ENCODE data around the gene GID4. TPM values are rescaled to one million over a fixed set of nuclear protein-coding genes. Genes with fewer than 3 reads are reported as not detected.

GID4 gene
- total and polyA plus RNA-seq, 2 of the 4 experiments (the other 2 are of a cell fraction): 3.9 to 5.6 TPM

DNA sequence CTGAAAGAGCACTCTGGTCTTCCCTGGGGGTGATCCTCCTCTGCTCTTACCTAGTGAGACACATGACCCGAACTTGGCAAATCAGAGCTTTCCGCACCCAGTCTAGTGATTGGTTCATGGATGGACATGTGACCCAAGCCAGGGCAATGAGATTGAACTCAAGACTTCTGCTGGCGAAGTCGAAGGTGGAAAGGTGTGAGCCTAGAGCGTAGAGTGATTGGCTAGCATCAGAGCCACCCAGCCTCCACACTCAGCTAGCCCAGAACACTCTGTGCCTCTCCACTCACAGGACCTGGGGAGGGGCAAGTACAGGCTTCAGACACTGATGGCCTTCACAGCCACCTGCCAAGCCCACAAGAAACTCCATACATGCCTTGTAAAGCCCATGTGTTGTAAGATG lies 17.8 kb upstream of the GID4 start:
- H3K79me1 ChIP-seq (ENCODE audit: low read depth in 1 of 2, low read length in 2 of 2): peaks cover 0 to 16% of the 10 kb centered on the region in 2 experiments; a peak in 1 of 4 replicates
- no peak overlapping the region for H2BK5ac ChIP-seq (ENCODE audit: low read depth, low read length, poor library complexity, severe bottlenecking)
- no peak overlapping the region for H4K8ac ChIP-seq (ENCODE audit: low read depth in 2 of 2, low read length in 2 of 2)
- POLR2A ChIA-PET (ENCODE audit: unreplicated experiment): no interaction called here
- no peak overlapping the region for H2BK20ac ChIP-seq (ENCODE audit: low read depth, low read length)
- intact Hi-C loops (cut with micrococcal nuclease) (no loop called here), dilution Hi-C loops (cut with HindIII; ENCODE audit: low sequenced_read_pairs, unreplicated experiment) (no loop called here), in situ Hi-C loops (cut with MboI; ENCODE audit: low sequenced_read_pairs) (no loop called here)
- H3K27ac ChIP-seq (ENCODE audit: insufficient read depth, low read length): no peak overlapping the region
- 92% methylated on average over 2 of the region's 5 CpGs; no CpG with 5 or more reads in 1 of the 2 experiments for WGBS, 2 experiments (ENCODE audit: extremely low coverage in 2 of 2, insufficient read length in 1 of 2)
- H2AK5ac ChIP-seq (ENCODE audit: low read depth, low read length): no peak overlapping the region
- H3K9me3 ChIP-seq (ENCODE audit: control insufficient read depth, insufficient read depth, low read length): no peaks in the 10 kb centered on the region
- DNase-seq (no peak), ATAC-seq (ENCODE audit: low read depth) (no peak)
- H3K36me3 ChIP-seq (ENCODE audit: control insufficient read depth, insufficient read depth, low read length): peaks cover 10% of the 10 kb centered on the region
- no peak for TF ChIP-seq SMC3 (IDR thresholded peaks at IDR 0.05; ENCODE audit: low read depth, low read length)
- TF ChIP-seq RCOR1 (IDR thresholded peaks at IDR 0.05; ENCODE audit: insufficient replicate concordance, low read length): no peak
- TF ChIP-seq, protein P1, sequence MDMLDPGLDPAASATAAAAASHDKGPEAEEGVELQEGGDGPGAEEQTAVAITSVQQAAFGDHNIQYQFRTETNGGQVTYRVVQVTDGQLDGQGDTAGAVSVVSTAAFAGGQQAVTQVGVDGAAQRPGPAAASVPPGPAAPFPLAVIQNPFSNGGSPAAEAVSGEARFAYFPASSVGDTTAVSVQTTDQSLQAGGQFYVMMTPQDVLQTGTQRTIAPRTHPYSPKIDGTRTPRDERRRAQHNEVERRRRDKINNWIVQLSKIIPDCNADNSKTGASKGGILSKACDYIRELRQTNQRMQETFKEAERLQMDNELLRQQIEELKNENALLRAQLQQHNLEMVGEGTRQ (IDR thresholded peaks at IDR 0.05; ENCODE audit: low read depth, low read length): peak; percentile 57; the same call in 1 of the 2 replicates
- H3K4me2 ChIP-seq (ENCODE audit: low read depth, low read length): no peak overlapping the region
- no peak overlapping the region for H3K4ac ChIP-seq (ENCODE audit: low read depth, low read length)
- no peak overlapping the region for H3K14ac ChIP-seq (replicated peaks; ENCODE audit: low read depth, low read length)
- CTCF ChIA-PET: no interaction called here
- no peaks in the 10 kb centered on the region; the same call in 1 of the 2 replicates for H4K20me1 ChIP-seq (ENCODE audit: insufficient read depth, low read length)
- H3K9me1 ChIP-seq (ENCODE audit: insufficient read depth, low read length): peaks cover 19% of the 10 kb centered on the region; the same call in 1 of the 2 replicates
- no peak overlapping the region for H3K56ac ChIP-seq (ENCODE audit: extremely low read depth, insufficient read depth, low read length)
- H4K5ac ChIP-seq (ENCODE audit: low read depth, low read length): no peak overlapping the region
- H4K91ac ChIP-seq (ENCODE audit: insufficient read depth, low read depth, low read length): no peak overlapping the region
- no peak overlapping the region for H3K18ac ChIP-seq (ENCODE audit: low read depth, low read length)
- no peak overlapping the region for H2AFZ ChIP-seq (replicated peaks; ENCODE audit: low read length, poor library complexity)
- no peaks in the 10 kb centered on the region for H3K27me3 ChIP-seq (ENCODE audit: control insufficient read depth, insufficient read depth, low read length)
- no peak overlapping the region for H2AK9ac ChIP-seq (replicated peaks; ENCODE audit: low read depth, low read length, poor library complexity)
- peaks cover 6% of the 10 kb centered on the region; the same call in 1 of the 2 replicates for H3K4me1 ChIP-seq (ENCODE audit: control insufficient read depth, insufficient read depth, low read length)
- no peak overlapping the region for H2BK15ac ChIP-seq (ENCODE audit: low read depth, low read length)
- H2BK120ac ChIP-seq (ENCODE audit: low read depth, low read length): no peak overlapping the region
- no peak overlapping the region for H3K4me3 ChIP-seq (ENCODE audit: insufficient read depth, low read depth, low read length)
- no peak overlapping the region for H3K23ac ChIP-seq (ENCODE audit: low read depth, low read length)
- no peak overlapping the region for H3K9ac ChIP-seq (ENCODE audit: low read depth, low read length)
- BruUV-seq (replicated peaks): no TSS peak

All from IMR-90 (cell line).